HG02642 (cell line): ENCODE data around the gene SAMD4A.
A peak's percentile ranks its signal among the peaks of the same experiment; 100 is the strongest.

Experiments
- ATAC-seq: cut with Tn5 transposase; IDR thresholded peaks from one replicate; pipeline ENCODE4 v1.9.1; 2021; ENCODE audit warnings: mild to moderate bottlenecking; ENCODE audit not compliant: unreplicated experiment, poor library complexity

Gene SAMD4A, protein sequence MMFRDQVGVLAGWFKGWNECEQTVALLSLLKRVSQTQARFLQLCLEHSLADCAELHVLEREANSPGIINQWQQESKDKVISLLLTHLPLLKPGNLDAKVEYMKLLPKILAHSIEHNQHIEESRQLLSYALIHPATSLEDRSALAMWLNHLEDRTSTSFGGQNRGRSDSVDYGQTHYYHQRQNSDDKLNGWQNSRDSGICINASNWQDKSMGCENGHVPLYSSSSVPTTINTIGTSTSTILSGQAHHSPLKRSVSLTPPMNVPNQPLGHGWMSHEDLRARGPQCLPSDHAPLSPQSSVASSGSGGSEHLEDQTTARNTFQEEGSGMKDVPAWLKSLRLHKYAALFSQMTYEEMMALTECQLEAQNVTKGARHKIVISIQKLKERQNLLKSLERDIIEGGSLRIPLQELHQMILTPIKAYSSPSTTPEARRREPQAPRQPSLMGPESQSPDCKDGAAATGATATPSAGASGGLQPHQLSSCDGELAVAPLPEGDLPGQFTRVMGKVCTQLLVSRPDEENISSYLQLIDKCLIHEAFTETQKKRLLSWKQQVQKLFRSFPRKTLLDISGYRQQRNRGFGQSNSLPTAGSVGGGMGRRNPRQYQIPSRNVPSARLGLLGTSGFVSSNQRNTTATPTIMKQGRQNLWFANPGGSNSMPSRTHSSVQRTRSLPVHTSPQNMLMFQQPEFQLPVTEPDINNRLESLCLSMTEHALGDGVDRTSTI

DNA sequence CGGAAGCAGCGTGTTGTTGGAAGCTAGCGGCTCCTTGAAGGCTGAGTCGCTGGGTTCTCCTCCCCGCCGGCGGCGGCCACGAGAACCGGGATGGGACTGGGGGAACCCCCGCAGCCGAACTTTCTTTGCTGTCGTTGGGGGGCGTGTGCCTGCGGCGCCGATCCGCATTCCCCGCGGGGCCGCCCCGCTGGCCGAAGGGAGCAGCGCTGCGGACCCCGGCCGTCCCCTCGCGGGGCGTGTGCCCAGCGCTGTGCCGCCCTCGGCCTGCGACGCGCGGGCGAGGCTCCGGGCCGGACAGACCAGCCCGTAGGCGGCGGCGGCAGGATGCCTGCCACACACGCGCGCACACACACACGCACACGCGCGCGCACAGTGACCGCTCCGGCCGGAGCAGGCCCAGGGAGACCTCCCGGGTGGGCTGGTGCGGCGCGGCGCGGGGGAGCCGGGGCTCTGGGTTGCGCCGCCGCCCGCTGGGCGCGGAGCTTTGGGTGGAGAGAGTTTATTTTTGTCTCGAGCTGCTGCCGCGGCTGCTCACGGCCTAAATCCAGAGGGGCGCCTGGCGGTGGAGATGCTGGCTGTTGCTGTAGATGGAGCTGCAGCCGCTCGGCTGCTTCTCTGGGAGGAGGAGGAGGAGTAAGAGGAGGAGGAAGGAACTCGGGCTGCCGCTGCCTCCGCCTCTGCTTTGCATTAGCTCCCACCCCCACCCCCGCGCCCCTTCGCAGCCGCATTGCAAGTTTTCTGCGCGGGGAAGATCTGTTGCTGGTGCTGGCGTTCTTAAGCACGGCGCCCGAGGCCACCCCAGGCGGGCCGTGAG is at the start of gene SAMD4A:
Gene SAMD4A (plus strand): TSS at position 719 of the 814 bp plus-strand sequence. CDS start 789 bp downstream, outside the sequence.
- ATAC-seq: peak; percentile 40

DNA sequence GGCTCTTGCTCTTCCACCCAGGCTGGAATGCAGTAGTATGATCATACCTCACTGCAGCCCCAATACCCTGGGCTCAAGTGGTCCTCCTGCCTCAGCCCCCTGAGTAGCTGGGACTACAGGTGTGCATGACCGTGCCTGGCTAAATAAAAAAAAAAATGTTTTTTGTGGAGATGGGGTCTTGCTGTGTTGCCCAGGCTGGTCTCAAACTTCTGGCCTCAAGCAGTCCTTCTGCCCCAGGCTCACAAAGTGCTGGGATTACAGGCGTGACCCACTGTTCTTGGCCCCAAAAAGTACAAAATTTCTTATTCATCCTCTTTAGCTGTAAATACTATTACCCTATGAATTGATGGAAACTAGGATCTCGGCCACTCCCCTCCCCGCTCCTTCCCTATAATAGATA is 42.5 kb upstream of the SAMD4A start:
- ATAC-seq: no peak

DNA sequence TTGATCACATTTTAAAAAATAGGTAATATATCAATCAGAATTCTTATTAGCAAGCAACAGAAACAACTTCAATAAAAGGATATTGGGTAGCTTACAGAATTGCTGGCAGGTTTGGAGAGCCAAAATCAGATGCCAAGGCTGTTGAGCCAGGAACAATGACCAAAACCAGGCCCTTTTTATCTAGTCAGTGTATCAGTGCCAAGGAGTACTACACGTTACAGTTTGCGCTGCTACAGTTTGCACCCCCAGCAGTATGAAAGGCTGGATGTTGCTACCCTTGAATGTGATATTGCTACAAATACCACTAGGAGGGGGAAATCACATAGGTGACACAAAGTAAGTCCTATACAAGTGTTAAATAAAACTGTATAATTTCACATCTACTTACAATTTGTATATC is 38.0 kb upstream of the SAMD4A start:
- ATAC-seq: no peak

DNA sequence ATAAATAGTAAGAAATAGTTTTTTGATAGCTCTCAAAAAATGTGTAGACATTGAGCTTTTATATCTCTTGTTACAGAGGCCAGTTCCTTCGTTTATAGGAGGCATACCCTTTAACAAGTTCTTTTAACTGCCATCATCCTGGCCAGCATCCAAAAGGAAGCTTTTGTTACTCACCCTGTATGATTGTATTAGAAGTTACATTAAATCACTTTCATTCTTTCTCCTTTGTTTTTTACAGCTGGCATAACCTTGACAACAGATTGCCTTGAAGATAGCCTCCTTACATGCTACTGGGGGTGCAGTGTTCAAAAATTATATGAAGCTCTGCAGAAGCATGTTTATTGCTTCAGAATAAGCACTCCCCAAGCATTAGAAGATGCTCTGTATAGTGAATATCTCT is 37.1 kb upstream of the SAMD4A start:
- no peak for ATAC-seq

DNA sequence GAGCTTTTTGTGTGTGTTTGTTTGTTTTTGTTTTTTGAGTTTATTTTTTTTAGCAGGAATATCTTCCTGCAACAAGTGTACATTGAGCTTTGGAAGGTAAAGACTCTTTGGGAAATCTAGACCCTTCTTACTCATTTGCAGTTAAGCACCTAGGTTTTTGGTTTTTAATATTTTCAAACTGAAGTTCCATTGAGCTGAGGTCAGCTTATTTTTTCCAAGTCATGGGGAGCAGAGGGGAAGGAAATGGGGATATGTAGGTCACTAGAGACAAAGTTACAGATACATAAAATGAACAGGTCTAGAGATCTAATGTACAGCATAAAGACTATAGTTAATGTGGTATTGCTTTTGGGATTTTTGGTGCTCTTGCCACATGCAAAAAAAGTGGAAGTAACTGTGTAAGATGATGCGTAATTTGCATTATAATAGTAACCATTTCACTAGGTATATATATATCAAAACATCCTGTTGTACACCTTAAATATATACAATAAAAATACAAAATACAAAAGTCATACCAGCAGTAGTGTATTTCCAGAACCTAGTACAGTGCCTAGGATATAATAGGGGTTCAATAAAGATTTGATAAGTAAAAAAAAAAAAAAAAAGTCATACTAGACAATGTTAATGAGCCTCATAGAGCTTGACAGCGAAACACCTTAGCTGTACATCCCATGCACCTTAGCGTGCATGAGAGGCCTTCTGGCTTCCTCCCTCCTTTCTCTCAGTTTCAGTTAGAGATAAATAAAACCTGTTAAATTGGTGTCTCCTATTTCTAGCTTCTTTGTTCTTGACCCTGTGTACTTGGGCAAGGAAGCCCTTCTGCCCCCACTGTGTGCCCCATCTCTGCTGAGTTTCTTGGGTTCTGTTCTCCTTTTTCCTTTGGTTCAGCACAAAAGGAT is 34.6 kb upstream of the SAMD4A start:
- peak; percentile 97 for ATAC-seq

DNA sequence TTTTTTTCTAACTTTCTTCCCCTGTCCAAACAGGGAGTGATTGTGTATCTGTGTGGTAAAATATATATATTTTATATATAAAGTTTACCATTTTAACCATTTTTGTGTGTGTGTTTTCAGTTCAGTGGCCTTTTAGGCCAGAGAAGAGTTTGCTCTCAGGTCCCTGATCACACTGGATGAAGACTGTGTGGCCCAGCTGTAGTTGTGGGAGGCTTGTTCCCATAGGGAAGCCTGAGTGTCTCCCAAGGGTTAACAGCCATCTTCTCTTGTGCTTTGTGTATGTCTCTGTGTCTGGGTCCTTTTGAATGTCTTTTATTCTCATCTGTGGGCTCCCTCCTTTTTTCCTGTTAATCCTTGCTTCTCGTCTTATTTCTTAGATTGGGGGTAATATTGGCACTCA is 33.8 kb upstream of the SAMD4A start:
- ATAC-seq: no peak

DNA sequence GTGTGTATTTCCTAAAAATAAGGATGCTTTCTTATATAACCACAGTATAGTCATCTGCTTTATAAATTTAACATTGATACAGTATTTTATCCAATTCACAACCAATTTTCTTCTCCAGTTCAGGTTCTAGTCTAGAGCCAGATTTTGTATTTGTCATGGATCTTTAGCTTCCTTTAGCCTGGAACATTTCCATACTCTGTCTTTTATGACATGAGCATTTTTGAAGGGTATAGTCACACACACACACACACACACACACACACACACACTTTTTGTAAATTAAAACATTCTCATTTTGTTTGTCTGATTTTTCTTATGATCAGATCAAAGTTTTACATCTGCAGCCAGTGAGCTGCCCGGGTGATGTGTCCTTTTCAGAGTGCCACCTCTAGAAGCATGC is 31.8 kb upstream of the SAMD4A start:
- no peak for ATAC-seq

DNA sequence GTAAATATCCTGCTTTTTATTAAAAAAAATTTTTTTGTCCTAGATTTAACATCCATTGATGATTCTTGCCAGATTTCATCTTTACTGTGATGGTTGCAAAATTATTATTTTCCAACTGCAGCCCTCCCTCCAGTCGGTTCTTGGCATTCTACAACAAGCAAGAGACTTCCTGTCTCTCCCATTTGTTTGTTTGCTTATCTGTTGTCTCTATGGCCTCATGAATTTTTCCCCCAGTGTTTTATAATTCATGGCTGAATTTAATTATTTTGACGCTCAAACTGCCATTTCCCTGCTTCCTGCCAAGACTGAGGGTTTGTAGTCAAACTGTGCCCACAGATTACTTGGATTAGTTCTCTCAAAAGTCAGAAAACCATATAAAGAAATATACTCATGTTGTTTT is 31.3 kb upstream of the SAMD4A start:
- no peak for ATAC-seq

DNA sequence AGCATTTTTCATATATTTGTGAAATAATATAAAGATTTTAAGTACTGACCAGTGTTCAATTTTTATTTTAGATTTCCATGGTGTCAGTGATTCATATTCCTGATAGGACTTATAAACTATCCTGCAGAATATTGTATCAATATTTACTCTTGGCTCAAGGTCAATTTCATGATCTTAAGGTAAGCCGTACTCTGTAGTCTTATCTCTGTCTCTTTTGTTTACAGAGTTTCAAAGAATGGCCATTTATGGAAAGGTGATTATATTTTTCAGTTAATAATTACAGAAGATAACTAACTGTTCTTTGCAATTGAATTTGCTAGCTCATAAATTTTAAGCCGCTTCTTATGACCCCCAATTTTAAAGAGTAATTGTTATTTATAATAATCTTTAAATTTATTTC is 29.3 kb upstream of the SAMD4A start:
- no peak for ATAC-seq

DNA sequence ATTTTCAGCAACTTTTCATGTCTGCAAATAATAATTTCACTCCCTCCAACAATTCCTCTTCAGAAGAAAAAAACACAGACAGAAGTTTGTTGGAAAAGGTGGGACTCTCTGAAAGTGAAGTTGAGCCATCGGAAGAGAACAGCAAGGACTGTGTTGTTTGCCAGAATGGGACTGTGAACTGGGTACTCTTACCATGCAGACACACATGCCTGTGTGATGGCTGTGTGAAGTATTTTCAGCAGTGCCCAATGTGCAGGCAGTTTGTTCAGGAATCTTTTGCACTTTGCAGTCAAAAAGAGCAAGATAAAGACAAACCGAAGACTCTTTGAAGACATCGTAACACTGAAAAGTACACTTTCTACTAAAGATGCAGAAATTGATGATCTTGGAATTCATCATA is 28.9 kb upstream of the SAMD4A start:
- no peak for ATAC-seq

DNA sequence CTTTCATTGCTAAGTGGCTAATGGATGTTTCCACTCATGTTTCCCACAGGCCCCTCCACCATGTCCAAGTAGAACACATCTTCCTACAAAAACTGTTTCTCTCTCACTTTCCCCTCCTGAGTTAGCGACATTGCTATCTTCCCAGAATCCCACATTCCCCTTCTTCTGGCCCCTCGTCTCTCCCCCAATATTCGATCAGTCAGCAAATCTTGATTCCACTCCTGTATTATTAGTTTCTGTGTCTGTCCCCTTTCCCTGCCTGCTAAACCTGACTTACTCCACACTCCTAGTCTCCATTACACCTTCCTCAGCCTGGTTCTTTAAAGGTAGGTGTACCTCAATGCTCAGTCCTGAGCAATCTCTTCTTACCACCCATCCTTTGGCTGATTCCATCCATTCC is 19.3 kb upstream of the SAMD4A start:
- no peak for ATAC-seq

DNA sequence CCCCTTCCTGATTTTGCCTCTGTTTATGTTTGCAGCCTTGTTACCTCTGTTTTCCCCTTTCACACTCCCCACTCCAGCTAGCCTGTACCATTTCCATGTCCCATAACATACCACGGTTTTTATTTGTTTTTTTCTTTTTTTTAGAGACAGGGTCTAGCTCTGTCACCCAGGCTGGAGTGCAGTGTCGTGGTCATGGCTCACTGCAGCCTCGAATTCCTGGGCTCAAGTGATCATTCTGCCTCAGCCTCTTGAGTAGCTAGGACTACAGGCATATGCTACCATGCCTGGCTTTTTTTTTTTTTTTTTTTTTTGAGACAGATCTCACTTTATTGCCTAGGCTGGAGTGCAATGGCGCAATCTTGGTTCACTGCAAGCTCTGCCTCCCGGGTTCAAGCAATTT is 18.4 kb upstream of the SAMD4A start:
- ATAC-seq: no peak

DNA sequence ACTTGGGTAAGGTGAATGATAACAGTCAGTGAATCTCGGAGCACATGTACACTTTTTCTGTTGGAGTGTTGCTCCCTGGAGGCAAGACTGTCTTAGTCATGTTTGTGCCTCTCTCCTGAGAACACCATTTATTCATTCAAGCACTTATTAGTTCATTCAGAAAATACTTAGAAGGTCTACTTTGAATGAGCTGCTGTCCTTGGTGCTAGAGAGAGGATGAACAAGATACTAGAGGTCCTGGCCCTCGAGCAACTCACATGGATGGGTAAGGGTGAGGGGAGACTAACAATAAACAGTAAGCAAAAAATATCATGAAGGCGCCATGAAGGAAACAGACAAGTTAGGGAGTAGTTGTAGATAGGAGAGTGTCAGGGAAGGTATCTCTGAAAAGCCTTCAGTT is 17.1 kb upstream of the SAMD4A start:
- no peak for ATAC-seq

DNA sequence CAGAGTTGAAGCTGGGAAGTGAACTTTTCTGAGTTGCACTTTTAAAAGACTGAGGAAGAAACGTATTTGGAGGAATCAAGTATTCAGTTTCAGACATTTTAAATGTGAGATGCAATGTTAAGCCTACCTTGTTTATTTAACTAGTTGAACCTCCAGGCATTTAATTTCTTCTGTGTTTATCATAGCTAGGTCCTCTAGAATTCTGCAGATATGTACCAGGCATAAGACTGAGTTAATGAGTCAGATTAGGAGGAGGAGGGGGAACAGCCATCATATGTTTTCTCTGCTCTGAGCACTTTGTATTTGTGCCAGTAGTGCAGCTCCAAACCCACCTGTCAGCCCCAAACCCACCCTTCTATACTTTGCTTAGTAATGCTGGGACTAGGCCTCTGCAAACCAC is 16.4 kb upstream of the SAMD4A start:
- ATAC-seq: no peak

DNA sequence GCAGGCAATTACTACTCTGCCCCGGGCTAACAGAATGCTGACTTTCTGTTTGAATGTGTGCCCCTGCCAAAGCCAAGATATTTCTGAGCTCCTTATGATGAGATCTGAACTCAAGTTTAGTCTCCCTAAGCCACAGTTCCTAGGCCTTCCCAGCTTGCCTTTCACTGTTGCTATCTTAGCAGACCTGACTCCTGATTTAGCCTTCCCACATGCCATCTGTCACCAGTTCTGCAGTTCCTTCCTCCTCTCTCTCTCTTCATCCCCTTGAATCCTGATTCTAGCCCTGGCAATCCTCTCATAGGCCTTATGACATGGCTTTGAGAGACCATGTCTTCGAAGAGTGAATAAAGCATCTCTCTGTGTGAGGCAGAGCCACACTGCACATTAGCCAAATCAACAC is 12.5 kb upstream of the SAMD4A start:
- ATAC-seq: no peak

DNA sequence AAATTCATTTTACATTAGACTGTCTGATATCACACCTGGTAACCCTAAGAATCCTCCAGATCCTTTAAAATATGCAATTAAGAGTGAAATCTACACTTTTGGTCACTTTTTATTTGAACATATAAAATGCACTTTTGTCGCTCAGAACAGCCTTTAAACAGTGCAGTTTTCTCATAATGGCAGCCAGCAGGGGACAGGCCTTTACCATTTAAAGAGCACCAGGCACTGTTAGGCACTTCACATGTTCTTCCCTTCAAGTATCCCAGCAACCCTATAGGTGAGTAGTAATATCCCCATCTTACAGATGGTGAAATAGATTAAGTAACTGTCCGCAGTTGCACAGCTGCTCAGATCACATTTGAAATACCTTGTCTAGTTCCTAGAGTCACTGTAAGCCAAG is 11.3 kb upstream of the SAMD4A start:
- no peak for ATAC-seq

DNA sequence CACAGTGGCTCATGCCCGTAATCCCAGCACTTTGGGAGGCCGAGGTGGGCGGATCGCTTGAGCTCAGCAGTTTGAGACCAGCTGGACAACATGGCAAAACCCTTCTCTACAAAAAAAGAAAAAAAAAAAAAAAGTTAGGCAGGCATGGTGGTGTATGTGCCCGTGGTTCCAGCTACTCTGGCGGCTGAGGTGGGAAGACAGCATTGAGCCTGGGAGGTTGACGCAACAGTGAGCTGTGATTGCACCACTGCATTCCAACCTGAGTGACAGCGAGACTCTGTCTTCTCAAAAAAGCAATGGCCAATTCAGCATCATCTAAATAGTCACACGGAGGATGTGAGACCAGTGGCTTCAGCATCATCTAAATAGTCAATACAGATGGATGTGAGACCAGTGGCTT is 10.4 kb upstream of the SAMD4A start:
- no peak for ATAC-seq

DNA sequence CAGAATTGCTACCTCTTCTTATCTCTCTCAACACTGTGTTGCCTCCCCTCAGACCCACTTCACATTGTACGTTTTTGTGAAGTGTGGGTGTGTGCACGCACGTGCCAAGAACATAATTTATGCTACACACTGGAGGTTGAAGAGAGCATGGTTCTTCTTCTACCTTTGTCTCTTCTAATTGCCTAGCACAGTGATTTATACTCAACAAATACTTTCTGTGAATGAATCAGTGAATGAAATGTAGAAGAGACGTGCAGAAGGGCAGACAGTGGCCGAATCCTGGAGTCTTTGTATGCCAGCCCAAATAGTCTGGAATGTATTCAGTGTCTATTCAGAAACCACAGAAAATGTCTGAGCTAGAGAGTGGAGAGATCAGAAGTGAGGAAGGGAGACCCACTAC is 4.6 kb upstream of the SAMD4A start:
- ATAC-seq: no peak

DNA sequence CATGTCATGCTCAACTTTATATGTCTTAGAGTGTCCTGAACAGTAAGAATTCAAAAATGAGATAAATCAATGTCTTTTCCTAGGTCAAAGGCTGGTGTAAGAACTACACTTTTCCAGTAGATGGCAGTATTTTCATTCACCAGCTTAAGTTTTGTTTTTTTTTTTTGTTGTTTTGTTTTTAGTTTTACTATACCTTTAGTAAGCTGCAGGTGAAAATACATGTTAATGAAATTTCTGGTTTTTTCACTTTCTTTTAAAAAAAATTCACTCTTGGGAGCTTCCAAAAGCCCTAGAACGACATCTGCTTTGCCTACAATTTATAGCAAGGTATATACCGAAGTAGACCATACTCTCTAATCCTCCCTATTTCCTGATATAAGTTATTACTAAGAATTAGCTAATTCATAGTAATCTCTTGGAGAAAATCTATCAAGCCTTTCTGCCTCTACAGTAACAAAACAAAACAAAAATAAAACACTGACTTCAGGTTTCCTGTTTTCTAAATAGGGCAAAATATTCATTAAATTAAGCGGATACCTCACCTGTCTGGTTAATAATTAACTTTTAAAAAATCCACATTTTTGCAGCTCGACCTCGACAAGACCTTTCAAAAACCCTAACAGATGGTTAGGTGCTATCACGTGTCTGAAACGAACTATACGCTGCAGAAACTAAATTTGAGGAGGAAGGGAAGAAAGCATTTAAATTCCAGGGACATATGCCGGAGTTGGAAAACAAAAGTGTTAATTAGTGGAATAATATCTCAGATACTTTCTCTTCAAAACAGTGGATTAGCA is 2.7 kb upstream of the SAMD4A start:
- ATAC-seq: no peak
